Islet of Langerhans (tissue), 1 donor: ENCODE measurements around the gene SLC25A41.
A peak's percentile ranks its signal among the peaks of the same experiment; 100 is the strongest.
"Not testable (repeated sequence)": the region's sequence is repeated elsewhere in the genome, so short reads cannot be mapped to it uniquely, and the experiment has no call there.

Experiments
- FAIRE-seq: peaks from one replicate; lab custom pipeline; 2011; peaks lifted over from hg19 to GRCh38; lab: Jason Lieb, UNC

SLC25A41 gene

GRCh38 chr19:6409346-6409745 is 24.2 kb downstream of the SLC25A41 start:
- no peak for FAIRE-seq

- FAIRE-seq = no peak
Observed at GRCh38 chr19:6406401-6406800, 27.2 kb downstream of the SLC25A41 start.

GRCh38 chr19:6402837-6403608 is 30.5 kb downstream of the SLC25A41 start:
- FAIRE-seq = peak; percentile 76

GRCh38 chr19:6402058-6402457 is 31.5 kb downstream of the SLC25A41 start:
- FAIRE-seq = no peak

- not testable (repeated sequence) for FAIRE-seq
Observed at GRCh38 chr19:6400062-6400944, 33.3 kb downstream of the SLC25A41 start.

- FAIRE-seq = no peak
Observed at GRCh38 chr19:6396305-6396704, 37.3 kb downstream of the SLC25A41 start.

GRCh38 chr19:6394831-6395230 is 38.7 kb downstream of the SLC25A41 start:
- no peak for FAIRE-seq

- no peak for FAIRE-seq
Observed at GRCh38 chr19:6393983-6394412, 39.6 kb downstream of the SLC25A41 start.

GRCh38 chr19:6393074-6393982 is 40.2 kb downstream of the SLC25A41 start, which contains the start of gene GTF2F1:
Gene GTF2F1 (minus strand): TSS chr19:6393164. CDS start chr19:6392995, 169 bp downstream.
- peak; percentile 94 for FAIRE-seq

GRCh38 chr19:6392221-6393073 is 41.1 kb downstream of the SLC25A41 start:
- no peak for FAIRE-seq

- no peak for FAIRE-seq
Observed at GRCh38 chr19:6387372-6387771, 46.2 kb downstream of the SLC25A41 start.

- FAIRE-seq = no peak
Observed at GRCh38 chr19:6384381-6384780, 49.2 kb downstream of the SLC25A41 start.

- no peak for FAIRE-seq
Observed at GRCh38 chr19:6383188-6383587, 50.4 kb downstream of the SLC25A41 start.

- FAIRE-seq = no peak
Observed at GRCh38 chr19:6381030-6381750, 52.4 kb downstream of the SLC25A41 start.

- FAIRE-seq = no peak
Observed at GRCh38 chr19:6379744-6380143, 53.8 kb downstream of the SLC25A41 start.

- no peak for FAIRE-seq
Observed at GRCh38 chr19:6378486-6378885, 55.1 kb downstream of the SLC25A41 start.

GRCh38 chr19:6378041-6378440 is 55.5 kb downstream of the SLC25A41 start:
- FAIRE-seq = no peak

GRCh38 chr19:6376512-6377190 is 56.9 kb downstream of the SLC25A41 start:
- FAIRE-seq = no peak
